Measurements from ENCODE around the gene RBCK1.
"Not testable (repeated sequence)": the region's sequence is repeated elsewhere in the genome, so short reads cannot be mapped to it uniquely, and the experiment has no call there.

Gene RBCK1

GRCh38 chr20:386634-387033 is 21.5 kb upstream of the RBCK1 start:
- Mint-ChIP-seq H3K36me3 (peaks cover 27% of the 10 kb centered on the region), H3K4me1 (peaks cover 27% of the 10 kb centered on the region)
- H3K4me3 Mint-ChIP-seq, ATAC-seq, H3K27ac Mint-ChIP-seq, H3K27me3 Mint-ChIP-seq, H3K9me3 Mint-ChIP-seq: not testable (repeated sequence)

- Mint-ChIP-seq H3K4me1 (peaks cover 21% of the 10 kb centered on the region), H3K9me3 (no peaks in the 10 kb centered on the region), H3K4me3 (no peak overlapping the region), H3K36me3 (peaks cover 32% of the 10 kb centered on the region), H3K27ac (no peak overlapping the region), H3K27me3 (no peaks in the 10 kb centered on the region)
- ATAC-seq, result no peak
These were observed 20.6 kb upstream of the RBCK1 start for GRCh38 chr20:387520-387919.

- peaks cover 40% of the 10 kb centered on the region for H3K36me3 Mint-ChIP-seq
- H3K27ac Mint-ChIP-seq, result no peak overlapping the region
- peaks cover 13% of the 10 kb centered on the region for H3K4me1 Mint-ChIP-seq
- no peaks in the 10 kb centered on the region for H3K9me3 Mint-ChIP-seq
- ATAC-seq, result no peak
- H3K4me3 Mint-ChIP-seq, result no peak overlapping the region
- H3K27me3 Mint-ChIP-seq, result no peaks in the 10 kb centered on the region
These were observed 19.8 kb upstream of the RBCK1 start for GRCh38 chr20:388034-388994.

- Mint-ChIP-seq H3K36me3 (peaks cover 48% of the 10 kb centered on the region), H3K4me1 (peaks cover 5% of the 10 kb centered on the region), H3K27me3 (no peaks in the 10 kb centered on the region), H3K9me3 (no peaks in the 10 kb centered on the region), H3K4me3 (no peak overlapping the region), H3K27ac (no peak overlapping the region)
- ATAC-seq, result no peak
These were observed 18.9 kb upstream of the RBCK1 start for GRCh38 chr20:389220-389619.

GRCh38 chr20:391041-391711 is 16.9 kb upstream of the RBCK1 start:
- H3K4me1 Mint-ChIP-seq, result peaks cover 5% of the 10 kb centered on the region
- H3K27ac Mint-ChIP-seq, result peak overlapping the region; percentile 65
- H3K27me3 Mint-ChIP-seq, result no peaks in the 10 kb centered on the region
- H3K9me3 Mint-ChIP-seq, result no peaks in the 10 kb centered on the region
- H3K36me3 Mint-ChIP-seq, result peaks cover 60% of the 10 kb centered on the region
- peak; percentile 57 for ATAC-seq
- no peak overlapping the region for H3K4me3 Mint-ChIP-seq

GRCh38 chr20:393296-393695 is 14.8 kb upstream of the RBCK1 start:
- not testable (repeated sequence) for H3K27ac Mint-ChIP-seq, H3K27me3 Mint-ChIP-seq, H3K4me1 Mint-ChIP-seq, H3K4me3 Mint-ChIP-seq, ATAC-seq, H3K9me3 Mint-ChIP-seq
- H3K36me3 Mint-ChIP-seq, result peaks cover 59% of the 10 kb centered on the region

GRCh38 chr20:396252-396618 is 11.9 kb upstream of the RBCK1 start:
- Mint-ChIP-seq H3K4me3 (no peak overlapping the region), H3K4me1 (peaks cover 6% of the 10 kb centered on the region), H3K27me3 (no peaks in the 10 kb centered on the region), H3K9me3 (no peaks in the 10 kb centered on the region), H3K36me3 (peaks cover 50% of the 10 kb centered on the region), H3K27ac (no peak overlapping the region)
- no peak for ATAC-seq

- Mint-ChIP-seq H3K4me3 (no peak overlapping the region), H3K4me1 (peaks cover 10% of the 10 kb centered on the region), H3K36me3 (peaks cover 44% of the 10 kb centered on the region), H3K9me3 (no peaks in the 10 kb centered on the region), H3K27ac (no peak overlapping the region), H3K27me3 (no peaks in the 10 kb centered on the region)
- no peak for ATAC-seq
These were observed 11.3 kb upstream of the RBCK1 start for GRCh38 chr20:396619-397431.

- Mint-ChIP-seq H3K9me3 (no peaks in the 10 kb centered on the region), H3K27me3 (no peaks in the 10 kb centered on the region), H3K4me3 (no peak overlapping the region), H3K27ac (no peak overlapping the region), H3K36me3 (peaks cover 40% of the 10 kb centered on the region), H3K4me1 (peaks cover 14% of the 10 kb centered on the region)
- no peak for ATAC-seq
These were observed 10.5 kb upstream of the RBCK1 start for GRCh38 chr20:397432-398237.

GRCh38 chr20:399182-399707 is 8.9 kb upstream of the RBCK1 start:
- Mint-ChIP-seq H3K9me3 (no peaks in the 10 kb centered on the region), H3K36me3 (peaks cover 25% of the 10 kb centered on the region), H3K27ac (no peak overlapping the region), H3K4me1 (peaks cover 21% of the 10 kb centered on the region), H3K27me3 (no peaks in the 10 kb centered on the region), H3K4me3 (no peak overlapping the region)
- no peak for ATAC-seq

- Mint-ChIP-seq H3K4me3 (no peak overlapping the region), H3K4me1 (peaks cover 21% of the 10 kb centered on the region), H3K27me3 (no peaks in the 10 kb centered on the region), H3K36me3 (peaks cover 19% of the 10 kb centered on the region), H3K27ac (no peak overlapping the region), H3K9me3 (no peaks in the 10 kb centered on the region)
- no peak for ATAC-seq
These were observed 8.0 kb upstream of the RBCK1 start for GRCh38 chr20:400128-400453.

- H3K36me3 Mint-ChIP-seq, result peaks cover 14% of the 10 kb centered on the region
- no peak overlapping the region for H3K27ac Mint-ChIP-seq
- no peaks in the 10 kb centered on the region for H3K9me3 Mint-ChIP-seq
- peaks cover 21% of the 10 kb centered on the region for H3K4me1 Mint-ChIP-seq
- no peaks in the 10 kb centered on the region for H3K27me3 Mint-ChIP-seq
- no peak overlapping the region for H3K4me3 Mint-ChIP-seq
- no peak for ATAC-seq
These were observed 7.4 kb upstream of the RBCK1 start for GRCh38 chr20:400454-401275.

- no peaks in the 10 kb centered on the region for H3K9me3 Mint-ChIP-seq
- H3K4me3 Mint-ChIP-seq, result no peak overlapping the region
- peaks cover 14% of the 10 kb centered on the region for H3K36me3 Mint-ChIP-seq
- ATAC-seq, result no peak
- no peaks in the 10 kb centered on the region for H3K27me3 Mint-ChIP-seq
- peaks cover 25% of the 10 kb centered on the region for H3K4me1 Mint-ChIP-seq
- H3K27ac Mint-ChIP-seq, result no peak overlapping the region
These were observed 6.2 kb upstream of the RBCK1 start for GRCh38 chr20:401682-402495.
